ENCODE measurements around the gene TXNL4A.

- TF ChIP-seq CTCF (IDR thresholded peaks at IDR 0.05; ENCODE audit: insufficient read depth, low read length, poor library complexity, severe bottlenecking) (no peak), EZH2phosphoT487 (conservative IDR thresholded peaks at IDR 0.05; ENCODE audit: low read length) (no peak)
Observed at GRCh38 chr18:79940814-79941472, 47.4 kb downstream of the TXNL4A start.

All from SU-DHL-6 (cell line).